DOHH2 (cell line): Measurements from ENCODE around the gene GJA5.

Experiments
- H3F3A ChIP-seq: fragments of 200-600 bp; sonication (generic), shearing (Covaris generic); 2 replicates; pipeline ENCODE4 v1.6.0; 2016; ENCODE audit warnings: antibody characterized with exemption, mild to moderate bottlenecking; ENCODE audit not compliant: control insufficient read depth, insufficient read depth
- H3K27ac ChIP-seq: fragments of 200-600 bp; sonication (generic); 2 replicates; pipeline ENCODE4 v1.5.1; 2014; ENCODE audit warnings: low read depth, mild to moderate bottlenecking, low read length, moderate library complexity
- H3K27me3 ChIP-seq: fragments of 200-600 bp; sonication (generic); 2 replicates; pipeline ENCODE4 v1.6.1; 2014; ENCODE audit warnings: mild to moderate bottlenecking, low read length, mixed read lengths; ENCODE audit not compliant: control insufficient read depth
- H3K36me3 ChIP-seq: fragments of 200-600 bp; sonication (generic); 2 replicates; pipeline ENCODE4 v1.6.1; 2014; ENCODE audit warnings: mild to moderate bottlenecking, low read length, moderate library complexity, mixed read lengths; ENCODE audit not compliant: control insufficient read depth
- H3K4me1 ChIP-seq: fragments of 200-600 bp; sonication (generic); 2 replicates; pipeline ENCODE4 v1.6.1; 2014; ENCODE audit warnings: mild to moderate bottlenecking, low read length, mixed read lengths; ENCODE audit not compliant: control insufficient read depth
- H3K4me2 ChIP-seq: fragments of 200-600 bp; sonication (generic); 2 replicates; pipeline ENCODE4 v1.6.0; 2014; ENCODE audit warnings: mild to moderate bottlenecking, low read length, moderate library complexity
- H3K4me3 ChIP-seq: fragments of 200-600 bp; sonication (generic); 2 replicates; pipeline ENCODE4 v1.5.1; 2014; ENCODE audit warnings: mild to moderate bottlenecking, low read length, mixed read lengths
- H3K79me2 ChIP-seq: fragments of 200-600 bp; sonication (generic); 2 replicates; pipeline ENCODE4 v1.6.1; 2014; ENCODE audit warnings: mild to moderate bottlenecking, low read length, mixed read lengths; ENCODE audit not compliant: control insufficient read depth
- H3K9me2 ChIP-seq: fragments of 200-600 bp; sonication (generic); replicated peaks from 2 replicates; pipeline ENCODE4 v1.6.1; 2014; ENCODE audit warnings: mild to moderate bottlenecking, low read length, mixed read lengths; ENCODE audit not compliant: control insufficient read depth
- H3K9me3 ChIP-seq: fragments of 200-600 bp; sonication (generic); 2 replicates; pipeline ENCODE4 v1.6.1; 2014; ENCODE audit warnings: antibody characterized with exemption, low read length, mixed read lengths; ENCODE audit not compliant: control insufficient read depth, insufficient read depth
- H4K20me1 ChIP-seq: fragments of 200-600 bp; sonication (generic); 2 replicates; pipeline ENCODE4 v1.6.0; 2014; ENCODE audit warnings: low read depth, mild to moderate bottlenecking, antibody characterized with exemption, low read length, moderate library complexity; ENCODE audit not compliant: control insufficient read depth, insufficient read depth
- CTCF ChIP-seq: fragments of 200-600 bp; sonication (generic); IDR thresholded peaks from one replicate; pipeline ENCODE4 v1.5.1; 2014; ENCODE audit warnings: antibody characterized with exemption, mild to moderate bottlenecking, low read depth, low read length; ENCODE audit not compliant: poor library complexity, severe bottlenecking
- EZH2phosphoT487 ChIP-seq: fragments of 200-600 bp; sonication (generic); IDR thresholded peaks from 2 replicates; pipeline ENCODE4 v1.6.1; 2017; ENCODE audit warnings: borderline replicate concordance, mild to moderate bottlenecking, antibody characterized with exemption, low read length, moderate library complexity, mixed read lengths

Gene GJA5

GRCh38 chr1:147745271-147745670, 15.1 kb downstream of the GJA5 start:
- Histone ChIP-seq H3F3A (no peaks in the 10 kb centered on the region), H3K9me3 (no peaks in the 10 kb centered on the region), H3K9me2 (no peaks in the 10 kb centered on the region), H3K4me3 (no peak overlapping the region), H3K4me1 (no peaks in the 10 kb centered on the region), H3K36me3 (no peaks in the 10 kb centered on the region), H3K79me2 (no peaks in the 10 kb centered on the region), H3K4me2 (no peak overlapping the region), H3K27ac (no peak overlapping the region), H4K20me1 (no peaks in the 10 kb centered on the region), H3K27me3 (peaks cover 18% of the 10 kb centered on the region; the same call in 1 of the 2 replicates)
- TF ChIP-seq CTCF (no peak), EZH2phosphoT487 (no peak)

GRCh38 chr1:147741065-147741464, 19.3 kb downstream of the GJA5 start:
- H4K20me1 ChIP-seq, result no peaks in the 10 kb centered on the region
- no peaks in the 10 kb centered on the region for H3F3A ChIP-seq
- no peaks in the 10 kb centered on the region for H3K9me3 ChIP-seq
- H3K27me3 ChIP-seq, result peaks cover 6% of the 10 kb centered on the region; the same call in 1 of the 2 replicates
- H3K27ac ChIP-seq, result no peak overlapping the region
- no peaks in the 10 kb centered on the region for H3K4me1 ChIP-seq
- no peak overlapping the region for H3K4me3 ChIP-seq
- H3K9me2 ChIP-seq, result no peaks in the 10 kb centered on the region
- no peaks in the 10 kb centered on the region for H3K79me2 ChIP-seq
- H3K4me2 ChIP-seq, result no peak overlapping the region
- TF ChIP-seq CTCF, result no peak
- no peak for TF ChIP-seq EZH2phosphoT487
- no peaks in the 10 kb centered on the region for H3K36me3 ChIP-seq

DNA sequence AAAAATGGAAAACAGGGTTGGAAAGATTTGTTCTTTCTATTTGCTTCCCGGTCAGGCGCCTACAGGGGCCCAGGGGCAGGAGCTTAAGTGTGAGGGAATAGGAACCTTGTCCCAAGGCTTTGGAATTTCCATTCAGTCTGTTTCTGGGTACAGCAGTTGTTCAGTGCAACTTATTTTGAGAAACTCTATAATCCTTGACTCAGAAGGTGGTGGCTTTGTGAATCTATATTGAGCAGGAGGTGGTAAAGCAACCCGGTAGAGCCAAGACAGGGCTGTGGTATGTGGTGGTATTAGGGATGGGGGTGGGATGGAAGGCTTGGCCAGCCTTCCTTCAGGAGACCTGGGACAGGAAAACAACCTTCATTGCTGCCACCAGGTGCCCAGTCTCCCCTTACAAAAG, 20.0 kb downstream of the GJA5 start:
- no peak for TF ChIP-seq CTCF
- no peak for TF ChIP-seq EZH2phosphoT487
- no peaks in the 10 kb centered on the region for H3K79me2 ChIP-seq

More for the DNA sequence above, 20.0 kb downstream of the GJA5 start:
- Histone ChIP-seq H3K27me3 (peaks cover 6% of the 10 kb centered on the region; the same call in 1 of the 2 replicates), H3K36me3 (no peaks in the 10 kb centered on the region), H3K9me2 (no peaks in the 10 kb centered on the region), H3K4me2 (no peak overlapping the region), H4K20me1 (no peaks in the 10 kb centered on the region), H3K27ac (no peak overlapping the region), H3K4me1 (no peaks in the 10 kb centered on the region), H3K9me3 (no peaks in the 10 kb centered on the region), H3F3A (no peaks in the 10 kb centered on the region), H3K4me3 (no peak overlapping the region)
